ENCODE data around the gene LPAR3.

LPAR3 gene

GRCh38 chr1:84859866-84860265 lies 33.1 kb downstream of the LPAR3 start:
- no peak for DNase-seq
- intact Hi-C loops (cut with DNase I), result no loop called here

GRCh38 chr1:84857906-84858305 lies 35.1 kb downstream of the LPAR3 start:
- DNase-seq, result no peak
- intact Hi-C loops (cut with DNase I), result no loop called here

DNA sequence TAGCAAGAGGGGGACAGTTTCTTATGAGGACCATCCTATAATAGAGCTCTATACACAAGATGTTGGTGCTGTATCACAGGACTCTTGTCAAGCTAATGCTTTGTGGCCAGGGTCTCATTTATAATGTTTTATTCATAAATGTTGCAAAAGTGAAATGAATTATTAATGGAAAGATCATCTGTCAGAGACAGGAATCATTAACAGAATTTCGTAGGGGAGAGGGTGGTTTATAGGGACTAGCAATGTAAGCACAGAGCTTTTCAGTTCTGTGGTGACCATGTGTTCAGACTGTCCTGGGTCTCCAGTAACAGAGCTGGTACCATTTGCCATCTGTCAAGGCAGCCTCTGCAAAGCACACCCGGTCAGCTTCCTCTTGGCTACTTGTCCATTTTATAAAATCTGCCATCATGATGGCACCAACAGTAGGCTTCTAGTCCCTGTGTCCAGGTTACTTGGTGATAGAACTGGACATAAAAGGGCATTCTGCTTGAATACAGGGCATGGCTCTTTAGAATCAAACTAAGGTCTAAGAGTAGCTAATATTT lies 36.2 kb downstream of the LPAR3 start:
- no peak for DNase-seq
- intact Hi-C loops (cut with DNase I), result no loop called here

GRCh38 chr1:84855691-84856630 lies 37.0 kb downstream of the LPAR3 start:
- intact Hi-C loops (cut with DNase I), result no loop called here
- no peak for DNase-seq

GRCh38 chr1:84855168-84855567 lies 37.8 kb downstream of the LPAR3 start:
- intact Hi-C loops (cut with DNase I), result no loop called here
- DNase-seq, result no peak

DNA sequence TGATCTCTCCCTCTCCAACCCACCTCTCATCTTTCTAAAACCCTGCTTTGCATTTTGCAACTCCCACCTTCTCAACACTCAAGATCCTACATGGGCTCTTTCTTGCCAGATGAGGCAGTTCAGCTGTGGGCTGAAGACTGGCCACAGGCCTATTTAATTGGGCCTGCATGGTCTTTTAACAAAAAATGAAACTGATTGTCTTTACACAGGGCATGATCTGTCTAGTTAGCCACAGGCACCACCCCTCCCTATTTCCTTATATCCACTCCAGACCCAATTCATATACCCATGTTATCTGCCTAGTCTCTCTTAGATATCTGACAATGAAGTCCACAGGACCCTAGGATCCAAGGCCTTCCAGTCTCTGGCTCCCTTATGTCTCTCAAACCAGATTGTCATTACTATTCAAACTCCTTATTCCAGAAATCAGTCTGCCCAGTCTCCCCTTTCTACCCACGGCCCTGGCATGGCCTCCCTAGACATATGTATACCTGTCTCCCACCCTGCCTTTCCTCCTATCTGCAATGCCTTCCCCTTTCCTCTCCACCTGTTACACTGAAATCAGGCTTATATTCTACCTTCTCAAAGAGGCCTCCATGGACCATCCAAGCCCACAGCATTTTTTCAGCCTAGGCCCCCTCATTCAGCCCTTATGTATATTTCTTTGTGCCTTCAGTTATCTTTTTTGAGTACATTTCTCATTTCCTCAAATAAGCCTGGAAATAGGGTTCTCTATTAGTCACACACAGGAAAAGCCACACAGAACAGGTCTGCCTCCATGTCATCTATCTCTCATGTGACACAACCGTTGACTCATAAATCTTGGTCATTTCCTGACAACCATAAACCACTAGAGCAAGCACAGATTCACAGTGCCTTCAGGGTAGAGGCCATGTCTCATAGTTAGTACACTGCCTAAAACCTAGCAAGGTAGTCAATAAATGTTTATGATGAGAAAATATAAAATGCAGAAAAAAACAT lies 39.0 kb downstream of the LPAR3 start:
- intact Hi-C loops (cut with DNase I), result no loop called here
- DNase-seq, result no peak

- intact Hi-C loops (cut with DNase I), result no loop called here
- DNase-seq, result no peak
Measured at GRCh38 chr1:84851839-84852238, 41.2 kb downstream of the LPAR3 start.

DNA sequence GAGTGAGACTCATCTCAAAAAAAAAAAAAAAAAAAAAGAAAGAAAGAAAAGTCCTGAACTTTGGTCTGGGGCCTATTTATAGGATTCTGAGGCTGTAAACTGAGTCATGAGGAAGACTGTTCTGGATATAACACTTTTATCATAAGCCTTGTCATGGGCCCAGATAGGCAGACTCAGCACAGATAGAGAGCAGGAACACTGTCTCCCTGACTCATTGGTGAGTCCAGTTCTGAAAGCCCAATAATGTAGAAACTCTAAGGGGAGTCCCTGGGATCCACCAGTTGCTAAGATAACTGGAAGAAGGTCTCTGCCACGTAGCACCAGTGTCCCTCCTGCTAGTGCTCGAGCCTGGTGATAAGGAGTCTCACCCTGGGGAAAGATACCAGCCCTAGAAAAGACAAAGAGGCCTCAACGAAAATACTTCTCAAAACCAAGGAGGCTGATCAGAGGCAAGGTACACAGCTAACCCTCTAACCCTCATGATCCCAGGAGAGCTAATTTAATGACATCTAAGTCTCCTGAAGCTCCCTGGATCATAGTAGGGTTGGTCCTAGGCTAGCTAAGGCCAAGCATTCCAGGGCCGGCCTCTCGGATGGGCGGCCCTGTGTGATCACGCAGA lies 43.5 kb downstream of the LPAR3 start:
- intact Hi-C loops (cut with DNase I), result no loop called here
- DNase-seq, result no peak

DNA sequence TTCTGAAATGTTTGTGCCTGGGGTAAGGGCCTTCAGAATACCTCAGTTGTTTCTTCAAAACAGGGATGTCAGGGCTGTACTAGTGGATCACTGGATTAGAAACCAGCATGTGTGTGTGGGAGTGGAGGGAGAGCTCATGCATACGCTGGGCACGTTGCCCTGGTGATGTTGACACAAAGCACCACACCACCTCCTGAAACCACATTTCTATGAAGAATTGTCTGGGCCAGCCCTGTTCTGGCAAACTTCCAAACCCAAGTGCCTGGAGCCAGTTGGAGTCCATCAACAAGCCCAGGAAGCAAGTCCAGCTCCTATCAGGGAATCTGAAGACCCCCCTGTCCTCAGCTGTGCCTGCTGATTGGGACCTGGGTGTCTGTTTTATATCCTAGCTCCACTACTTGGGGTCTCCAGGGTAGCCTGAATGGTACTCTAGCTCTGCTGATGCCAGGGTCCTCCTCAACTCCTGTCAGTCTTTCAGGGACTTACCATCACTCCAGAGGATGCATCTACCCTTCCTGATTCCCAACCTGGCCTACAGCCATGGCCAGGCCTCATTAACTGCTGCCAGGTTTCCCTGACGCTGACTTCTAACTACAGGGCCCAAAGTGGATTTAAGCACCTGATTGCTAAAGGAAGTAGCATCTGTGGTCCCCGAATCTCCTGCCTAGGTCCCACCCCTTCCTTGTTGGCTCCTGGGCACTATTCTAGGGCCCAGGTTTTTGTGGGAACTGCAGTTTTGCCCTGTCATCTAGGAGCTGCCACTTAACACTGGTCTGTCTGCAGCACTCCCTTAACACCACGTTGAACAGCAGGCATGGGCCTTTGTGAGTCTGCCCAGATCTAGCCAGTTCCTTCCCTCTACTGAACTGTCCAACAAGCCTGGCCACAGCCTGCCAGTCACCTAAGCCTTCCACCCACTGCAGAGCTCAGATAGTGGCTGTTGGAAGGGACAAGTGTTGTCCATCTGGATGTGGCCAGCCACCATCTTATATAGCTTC lies 45.5 kb downstream of the LPAR3 start:
- DNase-seq, result peak in 9 of 10 donors; percentile 38 to 91 (median 54)
- intact Hi-C loops (cut with DNase I), result no loop called here

GRCh38 chr1:84846387-84846786 lies 46.6 kb downstream of the LPAR3 start:
- DNase-seq, result no peak

GRCh38 chr1:84845357-84845756 lies 47.6 kb downstream of the LPAR3 start:
- intact Hi-C loops (cut with DNase I), result no loop called here
- no peak for DNase-seq

More at GRCh38 chr1:84846387-84846786, 46.6 kb downstream of the LPAR3 start:
- intact Hi-C loops (cut with DNase I), result no loop called here

DNA sequence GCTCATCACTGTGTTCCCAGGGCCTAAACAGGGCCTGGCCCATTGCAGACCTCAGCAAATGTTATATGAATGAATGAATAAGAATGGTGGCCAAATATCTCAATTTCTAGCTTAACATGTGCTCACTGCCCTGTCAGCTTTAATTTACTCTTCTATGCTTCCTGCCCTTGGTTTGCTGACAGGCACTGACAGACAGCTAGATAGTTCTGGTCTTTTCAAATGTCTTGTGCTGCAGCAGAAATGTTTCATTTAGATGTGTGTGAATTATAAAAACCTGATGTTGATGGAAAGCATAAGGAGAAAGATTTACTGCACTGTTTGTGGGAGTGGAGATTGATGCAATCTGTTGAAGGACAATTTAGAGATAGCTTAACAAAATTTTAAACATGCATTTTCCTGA lies 48.9 kb downstream of the LPAR3 start:
- intact Hi-C loops (cut with DNase I), result no loop called here
- DNase-seq, result no peak

- intact Hi-C loops (cut with DNase I), result no loop called here
- no peak for DNase-seq
Measured at GRCh38 chr1:84842748-84843231, 50.2 kb downstream of the LPAR3 start.

DNA sequence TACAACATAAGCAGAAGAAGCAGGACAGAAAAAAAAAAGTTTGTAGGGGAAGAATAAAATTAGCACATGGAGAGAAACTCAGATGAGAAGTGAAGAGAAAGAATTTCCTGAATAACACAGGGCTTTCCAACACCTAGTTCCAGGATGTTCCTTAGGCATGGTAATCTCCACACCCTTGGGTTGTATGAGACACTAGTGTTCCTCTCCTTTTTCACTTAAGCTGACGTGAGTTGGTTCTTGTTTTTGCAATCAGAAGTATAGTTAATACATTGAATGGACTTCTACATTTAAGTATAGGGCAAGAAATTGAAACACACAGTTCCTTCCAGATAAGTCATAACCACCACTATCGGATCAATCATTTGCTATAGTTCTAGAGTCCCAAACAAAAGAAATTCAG lies 51.0 kb downstream of the LPAR3 start:
- intact Hi-C loops (cut with DNase I), result no loop called here
- DNase-seq, result no peak

DNA sequence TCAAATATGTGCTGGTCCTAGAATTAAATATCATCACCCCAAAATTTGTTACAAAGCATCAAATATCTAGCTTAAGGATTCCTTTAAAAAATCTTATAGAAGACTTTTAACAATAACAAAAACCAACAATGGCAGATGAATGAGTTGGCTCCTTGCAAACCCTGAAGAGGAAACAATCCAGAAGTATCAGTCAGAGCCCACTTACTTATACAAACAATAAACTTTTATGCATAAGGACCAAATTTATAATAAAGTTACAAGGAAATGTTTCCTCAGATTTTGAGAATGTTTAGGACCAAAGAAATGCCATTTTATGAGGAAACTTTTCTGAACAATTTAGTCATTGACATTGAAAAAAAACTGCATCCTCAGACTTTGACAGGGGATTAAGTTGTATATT lies 52.7 kb downstream of the LPAR3 start:
- intact Hi-C loops (cut with DNase I), result no loop called here
- DNase-seq, result no peak

- intact Hi-C loops (cut with DNase I), result no loop called here
- no peak for DNase-seq
Measured at GRCh38 chr1:84839544-84839943, 53.5 kb downstream of the LPAR3 start.

DNA sequence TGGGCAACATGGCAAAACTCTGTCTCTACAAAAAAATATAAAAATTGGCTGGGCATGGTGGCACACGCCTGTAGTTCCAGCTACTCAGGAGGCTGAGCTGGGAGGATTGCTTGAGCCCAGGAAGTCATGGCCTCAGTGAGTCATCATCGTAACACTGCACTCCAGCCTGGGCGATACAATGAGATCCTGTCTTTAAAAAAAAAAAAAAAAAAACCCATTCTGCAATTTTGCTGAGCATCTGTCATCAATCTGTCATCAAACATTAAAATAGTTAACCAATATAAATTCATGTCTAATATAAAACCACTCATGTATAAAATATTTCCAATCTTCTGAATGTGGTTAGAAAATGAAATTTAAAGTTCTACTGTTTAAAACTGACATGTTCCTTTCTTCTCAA lies 56.9 kb downstream of the LPAR3 start:
- intact Hi-C loops (cut with DNase I), result no loop called here
- no peak for DNase-seq

GRCh38 chr1:84835169-84835568 lies 57.8 kb downstream of the LPAR3 start:
- intact Hi-C loops (cut with DNase I), result no loop called here
- no peak for DNase-seq

DNA sequence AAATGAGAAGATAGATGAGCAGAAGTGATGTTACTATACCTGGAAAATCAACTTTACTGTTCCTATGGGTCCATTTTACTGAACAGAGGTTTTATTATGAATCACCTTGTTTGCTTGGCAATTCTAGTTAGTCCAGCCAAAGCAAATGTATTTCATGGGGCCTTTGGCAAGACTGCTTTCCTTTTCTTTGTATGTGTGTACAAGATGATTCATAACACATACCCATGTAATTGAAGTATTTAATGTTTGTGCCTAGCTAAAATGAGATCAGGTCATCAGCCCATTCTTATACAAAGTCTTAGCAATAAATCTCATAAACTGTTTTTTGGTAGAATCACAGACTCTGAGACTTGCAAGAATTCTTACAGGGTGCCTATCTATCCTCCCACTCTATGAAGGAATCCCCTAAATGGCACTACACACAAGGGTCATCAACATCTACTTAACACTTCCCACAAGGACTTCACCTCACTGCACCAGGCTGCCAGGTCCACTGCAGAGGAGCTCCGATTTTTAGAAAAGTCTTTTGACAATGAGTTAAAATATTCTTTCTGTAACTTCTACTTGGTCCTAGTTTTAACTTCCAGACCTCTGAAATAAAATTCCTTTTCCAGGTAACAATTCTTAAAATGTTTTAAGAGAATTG lies 58.5 kb downstream of the LPAR3 start:
- intact Hi-C loops (cut with DNase I), result no loop called here
- no peak for DNase-seq
